DOHH2 (cell line): Measurements from ENCODE around the gene ITGA3.

Experiments used
- H3F3A ChIP-seq: fragments of 200-600 bp; sonication (generic), shearing (Covaris generic); 2 replicates; pipeline ENCODE4 v1.6.0; 2016; ENCODE audit warnings: antibody characterized with exemption, mild to moderate bottlenecking; ENCODE audit not compliant: control insufficient read depth, insufficient read depth
- H3K27ac ChIP-seq: fragments of 200-600 bp; sonication (generic); 2 replicates; pipeline ENCODE4 v1.5.1; 2014; ENCODE audit warnings: low read depth, mild to moderate bottlenecking, low read length, moderate library complexity
- H3K27me3 ChIP-seq: fragments of 200-600 bp; sonication (generic); 2 replicates; pipeline ENCODE4 v1.6.1; 2014; ENCODE audit warnings: mild to moderate bottlenecking, low read length, mixed read lengths; ENCODE audit not compliant: control insufficient read depth
- H3K36me3 ChIP-seq: fragments of 200-600 bp; sonication (generic); 2 replicates; pipeline ENCODE4 v1.6.1; 2014; ENCODE audit warnings: mild to moderate bottlenecking, low read length, moderate library complexity, mixed read lengths; ENCODE audit not compliant: control insufficient read depth
- H3K4me1 ChIP-seq: fragments of 200-600 bp; sonication (generic); 2 replicates; pipeline ENCODE4 v1.6.1; 2014; ENCODE audit warnings: mild to moderate bottlenecking, low read length, mixed read lengths; ENCODE audit not compliant: control insufficient read depth
- H3K4me2 ChIP-seq: fragments of 200-600 bp; sonication (generic); 2 replicates; pipeline ENCODE4 v1.6.0; 2014; ENCODE audit warnings: mild to moderate bottlenecking, low read length, moderate library complexity
- H3K4me3 ChIP-seq: fragments of 200-600 bp; sonication (generic); 2 replicates; pipeline ENCODE4 v1.5.1; 2014; ENCODE audit warnings: mild to moderate bottlenecking, low read length, mixed read lengths
- H3K79me2 ChIP-seq: fragments of 200-600 bp; sonication (generic); 2 replicates; pipeline ENCODE4 v1.6.1; 2014; ENCODE audit warnings: mild to moderate bottlenecking, low read length, mixed read lengths; ENCODE audit not compliant: control insufficient read depth
- H3K9me2 ChIP-seq: fragments of 200-600 bp; sonication (generic); replicated peaks from 2 replicates; pipeline ENCODE4 v1.6.1; 2014; ENCODE audit warnings: mild to moderate bottlenecking, low read length, mixed read lengths; ENCODE audit not compliant: control insufficient read depth
- H3K9me3 ChIP-seq: fragments of 200-600 bp; sonication (generic); 2 replicates; pipeline ENCODE4 v1.6.1; 2014; ENCODE audit warnings: antibody characterized with exemption, low read length, mixed read lengths; ENCODE audit not compliant: control insufficient read depth, insufficient read depth
- H4K20me1 ChIP-seq: fragments of 200-600 bp; sonication (generic); 2 replicates; pipeline ENCODE4 v1.6.0; 2014; ENCODE audit warnings: low read depth, mild to moderate bottlenecking, antibody characterized with exemption, low read length, moderate library complexity; ENCODE audit not compliant: control insufficient read depth, insufficient read depth
- CTCF ChIP-seq: fragments of 200-600 bp; sonication (generic); IDR thresholded peaks from one replicate; pipeline ENCODE4 v1.5.1; 2014; ENCODE audit warnings: antibody characterized with exemption, mild to moderate bottlenecking, low read depth, low read length; ENCODE audit not compliant: poor library complexity, severe bottlenecking
- EZH2phosphoT487 ChIP-seq: fragments of 200-600 bp; sonication (generic); IDR thresholded peaks from 2 replicates; pipeline ENCODE4 v1.6.1; 2017; ENCODE audit warnings: borderline replicate concordance, mild to moderate bottlenecking, antibody characterized with exemption, low read length, moderate library complexity, mixed read lengths

Gene ITGA3

DNA sequence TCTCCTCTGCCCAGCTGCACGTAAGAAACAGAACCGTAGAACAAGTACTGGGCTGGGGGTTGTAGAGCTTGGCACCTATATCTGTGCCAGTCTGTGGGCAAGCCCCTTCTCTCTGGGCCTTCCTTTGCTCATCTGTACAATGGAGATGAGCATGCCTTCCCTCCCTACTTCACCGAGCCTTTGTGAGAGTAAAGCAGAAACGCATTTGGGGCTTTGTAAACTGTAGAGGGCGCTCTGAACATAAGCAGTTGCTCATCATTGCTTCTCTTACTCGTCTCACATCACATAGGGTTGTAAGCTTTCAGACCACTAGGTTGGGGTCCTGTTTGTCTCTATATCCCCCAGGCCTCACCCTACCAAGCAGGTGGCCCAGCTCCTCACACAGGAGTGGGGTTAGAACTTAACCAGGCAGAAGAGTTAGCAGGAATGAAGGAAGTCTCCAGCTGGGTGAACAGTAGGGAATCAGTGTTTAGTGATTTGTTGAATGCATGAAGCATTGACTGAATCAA lies 59.0 kb downstream of the ITGA3 start:
- no peaks in the 10 kb centered on the region for H3K9me3 ChIP-seq
- no peaks in the 10 kb centered on the region for H4K20me1 ChIP-seq
- H3K27ac ChIP-seq: no peak overlapping the region
- H3F3A ChIP-seq: no peaks in the 10 kb centered on the region
- no peaks in the 10 kb centered on the region for H3K79me2 ChIP-seq
- peaks cover 4% of the 10 kb centered on the region; the same call in 1 of the 2 replicates for H3K4me1 ChIP-seq
- no peaks in the 10 kb centered on the region for H3K36me3 ChIP-seq
- no peaks in the 10 kb centered on the region for H3K9me2 ChIP-seq
- no peak overlapping the region for H3K4me2 ChIP-seq
- H3K27me3 ChIP-seq: peaks cover 36% of the 10 kb centered on the region
- H3K4me3 ChIP-seq: no peak overlapping the region
- TF ChIP-seq CTCF (peak; percentile 89), EZH2phosphoT487 (no peak)

DNA sequence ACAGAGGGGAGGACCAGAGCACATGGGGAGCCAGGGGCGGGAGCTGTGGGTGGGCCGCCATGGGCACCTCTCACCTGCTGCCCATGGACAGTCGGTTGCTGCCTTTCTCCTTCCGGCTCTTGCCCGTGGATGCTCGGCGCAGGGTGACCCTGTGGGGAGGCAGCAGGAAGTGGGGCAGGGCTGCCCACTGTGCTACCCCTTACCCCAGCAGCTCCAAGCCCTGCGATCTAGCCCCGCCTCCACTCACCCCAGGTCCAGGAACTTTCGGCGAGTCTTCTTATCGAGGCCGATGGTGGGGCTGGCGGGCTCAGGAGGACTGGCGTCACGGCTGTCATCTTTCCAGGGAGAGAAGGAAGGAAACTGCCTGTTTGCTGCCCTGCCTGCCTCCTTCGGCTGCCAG lies 59.8 kb downstream of the ITGA3 start:
- Histone ChIP-seq H3K79me2 (no peaks in the 10 kb centered on the region), H3K9me2 (no peaks in the 10 kb centered on the region), H3F3A (no peaks in the 10 kb centered on the region), H3K9me3 (no peaks in the 10 kb centered on the region), H3K4me1 (peaks cover 4% of the 10 kb centered on the region; the same call in 1 of the 2 replicates), H3K27me3 (peaks cover 44% of the 10 kb centered on the region), H4K20me1 (no peaks in the 10 kb centered on the region), H3K27ac (no peak overlapping the region), H3K4me3 (no peak overlapping the region), H3K36me3 (no peaks in the 10 kb centered on the region), H3K4me2 (no peak overlapping the region)
- TF ChIP-seq CTCF: no peak
- TF ChIP-seq EZH2phosphoT487: no peak

- 0 out of 2 replicates have a peak, but pooled peaks have one; percentile 40 for TF ChIP-seq EZH2phosphoT487
- TF ChIP-seq CTCF: peak; percentile 52
- Histone ChIP-seq H3K36me3 (no peaks in the 10 kb centered on the region), H3F3A (no peaks in the 10 kb centered on the region), H3K4me2 (peak overlapping the region; percentile 22; the same call in 1 of the 2 replicates), H3K4me3 (no peak overlapping the region), H3K9me3 (no peaks in the 10 kb centered on the region), H3K79me2 (no peaks in the 10 kb centered on the region), H3K4me1 (peaks cover 4% of the 10 kb centered on the region; the same call in 1 of the 2 replicates), H4K20me1 (no peaks in the 10 kb centered on the region), H3K9me2 (no peaks in the 10 kb centered on the region), H3K27me3 (peaks cover 50% of the 10 kb centered on the region), H3K27ac (no peak overlapping the region)
Observed at GRCh38 chr17:50117202-50118051, 61.5 kb downstream of the ITGA3 start.
